ENCODE data around the gene FAM210B. TPM values are rescaled to one million over a fixed set of nuclear protein-coding genes. Genes with fewer than 3 reads are reported as not detected.
A peak's percentile ranks its signal among the peaks of the same experiment; 100 is the strongest.
"Not testable (repeated sequence)": the region's sequence is repeated elsewhere in the genome, so short reads cannot be mapped to it uniquely, and the experiment has no call there.

FAM210B gene
- total RNA-seq, 1 donor from 2014 or later = 52.7 TPM

- no peak for DNase-seq
- H3K27ac ChIP-seq (replicated peaks) = peak overlapping the region; percentile 91
- no peaks in the 10 kb centered on the region for H3K27me3 ChIP-seq (ENCODE audit: low read depth)
- H3K9me3 ChIP-seq (replicated peaks) = no peaks in the 10 kb centered on the region
- H3K4me3 ChIP-seq = peak overlapping the region; percentile 92
- peaks cover 28% of the 10 kb centered on the region for H3K36me3 ChIP-seq
- peaks cover 32% of the 10 kb centered on the region for H3K4me1 ChIP-seq
- intact Hi-C loops (cut with micrococcal nuclease) = no loop called here
- TF ChIP-seq CTCF (IDR thresholded peaks at IDR 0.05; ENCODE audit: borderline replicate concordance) = no peak
Measured at GRCh38 chr20:56392881-56393482, 34.2 kb downstream of the FAM210B start.

- Histone ChIP-seq H3K4me3 (peak overlapping the region; percentile 92), H3K9me3 (replicated peaks) (no peaks in the 10 kb centered on the region), H3K4me1 (peaks cover 32% of the 10 kb centered on the region), H3K27ac (replicated peaks) (no peak overlapping the region), H3K27me3 (ENCODE audit: low read depth) (no peaks in the 10 kb centered on the region), H3K36me3 (peaks cover 35% of the 10 kb centered on the region)
- DNase-seq = no peak
- intact Hi-C loops (cut with micrococcal nuclease) = no loop called here
- no peak for TF ChIP-seq CTCF (IDR thresholded peaks at IDR 0.05; ENCODE audit: borderline replicate concordance)
Measured at GRCh38 chr20:56393653-56394052, 34.9 kb downstream of the FAM210B start.

GRCh38 chr20:56395166-56395565 is 36.4 kb downstream of the FAM210B start:
- H3K27ac ChIP-seq (replicated peaks) = no peak overlapping the region
- H3K4me3 ChIP-seq = no peak overlapping the region
- no peak for DNase-seq
- H3K27me3 ChIP-seq (ENCODE audit: low read depth) = no peaks in the 10 kb centered on the region
- TF ChIP-seq CTCF (IDR thresholded peaks at IDR 0.05; ENCODE audit: borderline replicate concordance) = no peak
- H3K4me1 ChIP-seq = peaks cover 41% of the 10 kb centered on the region
- intact Hi-C loops (cut with micrococcal nuclease) = loop anchor here (5.0 kb wide), 1 partner anchor 72 kb away; the partner anchor contains the start of gene RTF2
- H3K36me3 ChIP-seq = peaks cover 48% of the 10 kb centered on the region
- no peaks in the 10 kb centered on the region for H3K9me3 ChIP-seq (replicated peaks)

GRCh38 chr20:56400001-56400640 is 41.3 kb downstream of the FAM210B start:
- intact Hi-C loops (cut with micrococcal nuclease) = no loop called here
- H3K27ac ChIP-seq (replicated peaks) = no peak overlapping the region
- H3K27me3 ChIP-seq (ENCODE audit: low read depth) = no peaks in the 10 kb centered on the region
- H3K9me3 ChIP-seq (replicated peaks) = no peaks in the 10 kb centered on the region
- DNase-seq = no peak
- no peak overlapping the region for H3K4me3 ChIP-seq
- peaks cover 88% of the 10 kb centered on the region for H3K36me3 ChIP-seq
- TF ChIP-seq CTCF (IDR thresholded peaks at IDR 0.05; ENCODE audit: borderline replicate concordance) = peak; percentile 87
- peaks cover 12% of the 10 kb centered on the region for H3K4me1 ChIP-seq

- Histone ChIP-seq H3K36me3 (peaks cover 77% of the 10 kb centered on the region), H3K4me3 (no peak overlapping the region), H3K9me3 (replicated peaks) (no peaks in the 10 kb centered on the region), H3K4me1 (peaks cover 24% of the 10 kb centered on the region), H3K27me3 (ENCODE audit: low read depth) (no peaks in the 10 kb centered on the region), H3K27ac (replicated peaks) (no peak overlapping the region)
- no peak for DNase-seq
- no peak for TF ChIP-seq CTCF (IDR thresholded peaks at IDR 0.05; ENCODE audit: borderline replicate concordance)
- intact Hi-C loops (cut with micrococcal nuclease) = no loop called here
Measured at GRCh38 chr20:56403465-56403864, 44.7 kb downstream of the FAM210B start.

- DNase-seq; H3K27me3 ChIP-seq (ENCODE audit: low read depth); H3K9me3 ChIP-seq (replicated peaks); H3K27ac ChIP-seq (replicated peaks); H3K4me3 ChIP-seq; intact Hi-C loops (cut with micrococcal nuclease): not testable (repeated sequence)
- peaks cover 62% of the 10 kb centered on the region for H3K36me3 ChIP-seq
- H3K4me1 ChIP-seq = peaks cover 30% of the 10 kb centered on the region
Measured at GRCh38 chr20:56405356-56405755, 46.6 kb downstream of the FAM210B start.
